Measurements from ENCODE around the gene RIN2. TPM values are rescaled to one million over a fixed set of nuclear protein-coding genes. Genes with fewer than 3 reads are reported as not detected.

RIN2 gene
- total RNA-seq, 3 donors from 2014 or later (not counting 1 experiment from before 2014, with no cell fraction given), result 0.72 to 2.7 (median 2.7) TPM

DNA sequence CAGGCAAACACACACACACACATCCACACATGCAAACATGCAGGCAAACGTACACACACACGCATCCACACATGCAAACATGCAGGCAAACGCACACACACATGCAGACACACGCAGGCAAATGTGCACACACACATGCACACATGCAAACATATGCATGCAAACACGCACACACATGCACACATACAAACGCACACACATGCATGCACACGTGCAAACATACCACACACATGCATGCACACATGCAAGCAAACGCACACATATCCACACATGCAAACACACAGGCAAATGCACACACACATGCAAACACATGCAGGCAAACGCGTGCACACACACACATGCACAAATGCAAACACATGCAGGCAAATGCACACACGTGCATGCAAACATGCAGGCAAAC is 46.9 kb upstream of the RIN2 start:
- Mint-ChIP-seq H3K27ac (no peak overlapping the region), H3K27me3 (ENCODE audit: low read depth in 2 of 2) (no peaks in the 10 kb centered on the region), H3K4me3 (no peak overlapping the region), H3K9me3 (no peaks in the 10 kb centered on the region), H3K4me1 (no peaks in the 10 kb centered on the region), H3K36me3 (no peaks in the 10 kb centered on the region)
- WGBS (ENCODE audit: insufficient coverage), result 87% methylated on average over 11 of the region's 11 CpGs
- peaks cover 6% of the 10 kb centered on the region for H3K4me1 ChIP-seq (ENCODE audit: control insufficient read depth, insufficient read depth, low read length)
- no peak overlapping the region for H3K4me3 ChIP-seq (ENCODE audit: low read length)
- TF ChIP-seq, protein P1, sequence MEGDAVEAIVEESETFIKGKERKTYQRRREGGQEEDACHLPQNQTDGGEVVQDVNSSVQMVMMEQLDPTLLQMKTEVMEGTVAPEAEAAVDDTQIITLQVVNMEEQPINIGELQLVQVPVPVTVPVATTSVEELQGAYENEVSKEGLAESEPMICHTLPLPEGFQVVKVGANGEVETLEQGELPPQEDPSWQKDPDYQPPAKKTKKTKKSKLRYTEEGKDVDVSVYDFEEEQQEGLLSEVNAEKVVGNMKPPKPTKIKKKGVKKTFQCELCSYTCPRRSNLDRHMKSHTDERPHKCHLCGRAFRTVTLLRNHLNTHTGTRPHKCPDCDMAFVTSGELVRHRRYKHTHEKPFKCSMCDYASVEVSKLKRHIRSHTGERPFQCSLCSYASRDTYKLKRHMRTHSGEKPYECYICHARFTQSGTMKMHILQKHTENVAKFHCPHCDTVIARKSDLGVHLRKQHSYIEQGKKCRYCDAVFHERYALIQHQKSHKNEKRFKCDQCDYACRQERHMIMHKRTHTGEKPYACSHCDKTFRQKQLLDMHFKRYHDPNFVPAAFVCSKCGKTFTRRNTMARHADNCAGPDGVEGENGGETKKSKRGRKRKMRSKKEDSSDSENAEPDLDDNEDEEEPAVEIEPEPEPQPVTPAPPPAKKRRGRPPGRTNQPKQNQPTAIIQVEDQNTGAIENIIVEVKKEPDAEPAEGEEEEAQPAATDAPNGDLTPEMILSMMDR (IDR thresholded peaks at IDR 0.05), result no peak
- no peaks in the 10 kb centered on the region for H3K36me3 ChIP-seq (ENCODE audit: control insufficient read depth, insufficient read depth, low read length)
- H3K27me3 ChIP-seq (ENCODE audit: control insufficient read depth, insufficient read depth, low read length), result no peaks in the 10 kb centered on the region
- H3K27ac ChIP-seq (ENCODE audit: low read length), result no peak overlapping the region
- peaks cover 2% of the 10 kb centered on the region for H3K9me3 ChIP-seq (ENCODE audit: control insufficient read depth, insufficient read depth, low read length)
- DNase-seq (no peak), ATAC-seq (no peak)
- intact Hi-C loops (cut with micrococcal nuclease), result no loop called here

GRCh38 chr20:19712721-19713260 is 45.3 kb upstream of the RIN2 start:
- no peak for ATAC-seq
- TF ChIP-seq, protein P1 (IDR thresholded peaks at IDR 0.05), result no peak
- Mint-ChIP-seq H3K27ac (no peak overlapping the region), H3K4me1 (no peaks in the 10 kb centered on the region), H3K36me3 (no peaks in the 10 kb centered on the region), H3K9me3 (no peaks in the 10 kb centered on the region), H3K27me3 (ENCODE audit: low read depth in 2 of 2) (no peaks in the 10 kb centered on the region), H3K4me3 (no peak overlapping the region)
- no peak for DNase-seq
- WGBS (ENCODE audit: insufficient coverage), result 84% methylated on average over 4 of the region's 4 CpGs
- Histone ChIP-seq H3K27ac (ENCODE audit: low read length) (no peak overlapping the region), H3K4me3 (ENCODE audit: low read length) (no peak overlapping the region), H3K27me3 (ENCODE audit: control insufficient read depth, insufficient read depth, low read length) (no peaks in the 10 kb centered on the region), H3K36me3 (ENCODE audit: control insufficient read depth, insufficient read depth, low read length) (no peaks in the 10 kb centered on the region), H3K4me1 (ENCODE audit: control insufficient read depth, insufficient read depth, low read length) (no peaks in the 10 kb centered on the region), H3K9me3 (ENCODE audit: control insufficient read depth, insufficient read depth, low read length) (peaks cover 9% of the 10 kb centered on the region)
- intact Hi-C loops (cut with micrococcal nuclease), result no loop called here

GRCh38 chr20:19713822-19714578 is 44.1 kb upstream of the RIN2 start:
- Mint-ChIP-seq H3K27me3 (ENCODE audit: low read depth in 2 of 2) (no peaks in the 10 kb centered on the region), H3K4me3 (no peak overlapping the region), H3K27ac (no peak overlapping the region), H3K36me3 (no peaks in the 10 kb centered on the region), H3K4me1 (no peaks in the 10 kb centered on the region), H3K9me3 (no peaks in the 10 kb centered on the region)
- no peak for ATAC-seq
- H3K27ac ChIP-seq (ENCODE audit: low read length), result no peak overlapping the region
- H3K4me3 ChIP-seq (ENCODE audit: low read length), result no peak overlapping the region
- no peak for DNase-seq
- intact Hi-C loops (cut with micrococcal nuclease), result no loop called here
- peaks cover 9% of the 10 kb centered on the region for H3K9me3 ChIP-seq (ENCODE audit: control insufficient read depth, insufficient read depth, low read length)
- H3K4me1 ChIP-seq (ENCODE audit: control insufficient read depth, insufficient read depth, low read length), result no peaks in the 10 kb centered on the region
- TF ChIP-seq, protein P1 (IDR thresholded peaks at IDR 0.05), result no peak
- no peaks in the 10 kb centered on the region for H3K36me3 ChIP-seq (ENCODE audit: control insufficient read depth, insufficient read depth, low read length)
- no peaks in the 10 kb centered on the region for H3K27me3 ChIP-seq (ENCODE audit: control insufficient read depth, insufficient read depth, low read length)
- WGBS (ENCODE audit: insufficient coverage), result 90% methylated on average over 2 of the region's 2 CpGs

GRCh38 chr20:19714579-19714840 is 43.5 kb upstream of the RIN2 start:
- ATAC-seq, result no peak
- Histone ChIP-seq H3K9me3 (ENCODE audit: control insufficient read depth, insufficient read depth, low read length) (peaks cover 9% of the 10 kb centered on the region), H3K4me1 (ENCODE audit: control insufficient read depth, insufficient read depth, low read length) (no peaks in the 10 kb centered on the region)

More at GRCh38 chr20:19714579-19714840, 43.5 kb upstream of the RIN2 start:
- H3K36me3 Mint-ChIP-seq, result no peaks in the 10 kb centered on the region
- TF ChIP-seq, protein P1 (IDR thresholded peaks at IDR 0.05), result no peak
- Histone ChIP-seq H3K4me3 (ENCODE audit: low read length) (no peak overlapping the region), H3K27ac (ENCODE audit: low read length) (no peak overlapping the region), H3K36me3 (ENCODE audit: control insufficient read depth, insufficient read depth, low read length) (no peaks in the 10 kb centered on the region), H3K27me3 (ENCODE audit: control insufficient read depth, insufficient read depth, low read length) (no peaks in the 10 kb centered on the region)
- DNase-seq, result no peak
- no peak overlapping the region for H3K27ac Mint-ChIP-seq
- H3K4me1 Mint-ChIP-seq, result no peaks in the 10 kb centered on the region
- H3K4me3 Mint-ChIP-seq, result no peak overlapping the region
- intact Hi-C loops (cut with micrococcal nuclease), result no loop called here
- no peaks in the 10 kb centered on the region for H3K27me3 Mint-ChIP-seq (ENCODE audit: low read depth in 2 of 2)
- WGBS (ENCODE audit: insufficient coverage), result 80% methylated on average over 1 of the region's 1 CpG
- H3K9me3 Mint-ChIP-seq, result no peaks in the 10 kb centered on the region

Data from natural killer cell (primary cell).